CD14-positive monocyte (primary cell): ENCODE measurements around the gene OSCP1. TPM values are rescaled to one million over a fixed set of nuclear protein-coding genes. Genes with fewer than 3 reads are reported as not detected.

Experiments used
- DNase-seq, 3 donors: peaks; one replicate each; pipeline ENCODE4 v3.0.0-alpha.2; 2011 to 2022
- H2AFZ ChIP-seq: 2 replicates; pipeline ENCODE4 v1.6.0; 2012; ENCODE audit warnings: mild to moderate bottlenecking, low read depth, low read length, inconsistent platforms; ENCODE audit not compliant: insufficient read depth, poor library complexity, severe bottlenecking
- H3K27ac ChIP-seq, 2 donors: 1 replicate in 1 of 2; 2 replicates in 1 of 2; pipeline ENCODE4 v1.5.1; 2012 to 2013; ENCODE audit warnings: low read length in 2 of 2, control low read depth in 1 of 2, inconsistent platforms in 1 of 2, low read depth in 1 of 2, mild to moderate bottlenecking in 1 of 2
- H3K27me3 ChIP-seq, 2 donors: one replicate each; pipeline versions ENCODE4 v1.6.0 to v1.6.1; 2011 to 2013; ENCODE audit warnings: low read length in 2 of 2; ENCODE audit not compliant: control insufficient read depth in 2 of 2, insufficient read depth in 2 of 2
- H3K36me3 ChIP-seq, 2 donors: replicated peaks in 1 of 2; 1 replicate in 1 of 2; 2 replicates in 1 of 2; pipeline versions ENCODE4 v1.5.1 to v1.6.1; 2012 to 2013; ENCODE audit warnings: low read length in 2 of 2, control low read depth in 1 of 2, inconsistent platforms in 1 of 2, mild to moderate bottlenecking in 1 of 2; ENCODE audit not compliant: insufficient read depth in 2 of 2, control insufficient read depth in 1 of 2
- H3K4me1 ChIP-seq, 2 donors: 1 replicate in 1 of 2; 2 replicates in 1 of 2; pipeline versions ENCODE4 v1.5.1 to v1.6.1; 2012 to 2013; ENCODE audit warnings: low read length in 2 of 2, control low read depth in 1 of 2, inconsistent platforms in 1 of 2, mild to moderate bottlenecking in 1 of 2, moderate library complexity in 1 of 2; ENCODE audit not compliant: insufficient read depth in 2 of 2, control insufficient read depth in 1 of 2
- H3K4me2 ChIP-seq: replicated peaks from 2 replicates; pipeline ENCODE3; 2012; ENCODE audit warnings: low read length, moderate library complexity, mild to moderate bottlenecking; ENCODE audit not compliant: poor library complexity, severe bottlenecking; ENCODE audit errors: extremely low read depth
- H3K4me3 ChIP-seq, 3 experiments: fragments of 200-600 bp in 1 of 3; sonication (generic) in 1 of 3; replicated peaks in 1 of 3; 1 replicate in 2 of 3; 2 replicates in 1 of 3; pipeline ENCODE4 v1.5.1; 2011 to 2013; ENCODE audit warnings: low read length in 3 of 3, mild to moderate bottlenecking in 3 of 3, control low read depth in 2 of 3, low read depth in 2 of 3, inconsistent platforms in 1 of 3, moderate library complexity in 1 of 3
- H3K79me2 ChIP-seq: 2 replicates; pipeline ENCODE4 v1.6.0; 2012; ENCODE audit warnings: mild to moderate bottlenecking, control low read depth, inconsistent platforms, low read length, moderate library complexity; ENCODE audit not compliant: insufficient read depth
- H3K9ac ChIP-seq: 2 replicates; pipeline ENCODE4 v1.6.0; 2017; ENCODE audit warnings: low read length, mild to moderate bottlenecking; ENCODE audit not compliant: insufficient read depth, poor library complexity, severe bottlenecking
- H3K9me3 ChIP-seq, 2 donors: replicated peaks in 1 of 2; 1 replicate in 1 of 2; 2 replicates in 1 of 2; pipeline versions ENCODE4 v1.5.1 to v1.6.1; 2012 to 2013; ENCODE audit warnings: low read length in 2 of 2, control low read depth in 1 of 2; ENCODE audit not compliant: control insufficient read depth in 1 of 2, insufficient read depth in 1 of 2
- H4K20me1 ChIP-seq: 2 replicates; pipeline ENCODE4 v1.6.0; 2012; ENCODE audit warnings: mild to moderate bottlenecking, low read length, control low read depth, moderate library complexity; ENCODE audit not compliant: insufficient read depth
- H3K27ac Mint-ChIP-seq, 7 donors: one replicate each; pipeline ENCODE4 v1.8.0; 2020; ENCODE audit warnings: mild to moderate bottlenecking in 7 of 7, mixed read lengths in 7 of 7, moderate library complexity in 6 of 7, inconsistent platforms in 2 of 7
- H3K27me3 Mint-ChIP-seq, 3 donors: one replicate each; pipeline ENCODE4 v1.8.0; 2021 to 2022; ENCODE audit warnings: low read depth in 3 of 3, mild to moderate bottlenecking in 3 of 3, mixed read lengths in 3 of 3, moderate library complexity in 3 of 3, inconsistent platforms in 1 of 3
- H3K36me3 Mint-ChIP-seq, 2 donors: one replicate each; pipeline ENCODE4 v1.8.0; 2020; ENCODE audit warnings: mixed read lengths in 2 of 2, inconsistent platforms in 1 of 2, mild to moderate bottlenecking in 1 of 2
- H3K4me1 Mint-ChIP-seq: one replicate; pipeline ENCODE4 v1.8.0; 2020; ENCODE audit warnings: mild to moderate bottlenecking, mixed read lengths
- H3K4me3 Mint-ChIP-seq, 2 donors: one replicate each; pipeline ENCODE4 v1.8.0; 2020; ENCODE audit warnings: mild to moderate bottlenecking in 2 of 2, mixed read lengths in 2 of 2, moderate library complexity in 1 of 2
- H3K9me3 Mint-ChIP-seq, 7 donors: one replicate each; pipeline ENCODE4 v1.8.0; 2020 to 2022; ENCODE audit warnings: mixed read lengths in 7 of 7, mild to moderate bottlenecking in 6 of 7, moderate library complexity in 6 of 7, inconsistent platforms in 2 of 7
- WGBS: methylation state at CpG from one replicate; pipeline ENCODE4 v1.1.5; 2013; ENCODE audit warnings: missing lambda C conversion rate; ENCODE audit not compliant: insufficient coverage; 5-methylcytosine and 5-hydroxymethylcytosine counted together
- intact Hi-C, 2 donors: fragments of 100-400 bp; cut with micrococcal nuclease; formaldehyde crosslinking; loops; one replicate each; pipeline versions ENCODE4 v1.15.0 to v1.15.1; 2023
- polyA plus RNA-seq, 3 donors: library from polyadenylated mRNA; depleted of rRNA in 1 of 3; unstranded in 2 of 3; stranded (reverse) in 1 of 3; fragments of 300-500 nt in 2 of 3; fragments of >200 nt in 1 of 3; fragmentation: Illumina TruSeq in 2 of 3; gene quantifications; 1 replicate in 2 of 3; 2 replicates in 1 of 3; pipeline ENCODE4 v1.2.3, GENCODE V29; 2012 to 2021
- TF ChIP-seq, protein P1 (sequence below): fragments of 200-600 bp; IDR thresholded peaks from one replicate; pipeline ENCODE4 v1.8.0; 2022; ENCODE audit warnings: antibody characterized with exemption, mild to moderate bottlenecking

The OSCP1 gene
- polyA plus RNA-seq, 3 donors: 0.12 to 0.82 TPM; not detected in 1

DNA sequence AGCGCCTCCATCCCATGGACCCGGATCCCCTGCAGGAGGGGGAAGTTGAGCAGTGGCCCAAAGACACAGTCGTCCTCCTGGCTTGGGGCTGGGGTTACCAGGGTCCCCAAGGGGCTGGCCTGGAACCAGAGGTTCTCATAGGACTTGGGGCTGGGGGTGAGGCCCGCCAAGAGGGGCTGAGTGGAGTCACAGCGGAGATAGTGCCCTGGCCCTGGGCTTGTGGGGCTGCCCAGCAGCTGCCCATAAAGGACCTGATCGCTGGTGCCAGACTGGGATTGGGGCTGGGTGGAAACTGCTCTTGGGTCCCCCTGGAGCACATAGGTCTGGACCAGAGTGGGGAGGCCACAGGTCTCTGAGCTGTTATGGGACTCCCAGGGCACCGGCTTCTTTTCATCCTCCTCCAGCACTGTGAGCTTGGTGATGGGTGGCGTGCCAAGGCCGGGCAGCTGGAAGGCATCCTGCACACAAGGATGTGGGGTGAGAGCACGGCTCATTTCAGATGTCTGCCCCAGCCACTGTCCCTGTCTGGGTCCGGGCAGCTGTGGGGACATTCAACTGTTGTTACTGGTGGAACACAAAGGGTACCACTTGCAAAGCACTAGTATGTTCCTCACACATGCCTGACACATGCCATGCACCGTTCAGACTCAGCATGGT, 16.2 kb upstream of the OSCP1 start:
- Histone ChIP-seq H3K4me1 (peaks cover 31 to 33% of the 10 kb centered on the region in 2 donors), H3K79me2 (peaks cover 9% of the 10 kb centered on the region), H4K20me1 (peaks cover 16% of the 10 kb centered on the region), H2AFZ (no peak overlapping the region), H3K4me2 (no peak overlapping the region), H3K9ac (peak overlapping the region; percentile 39), H3K27me3 (no peaks in the 10 kb centered on the region), H3K36me3 (peaks cover 52 to 67% of the 10 kb centered on the region in 2 donors), H3K9me3 (no peaks in the 10 kb centered on the region), H3K27ac (peak overlapping the region; percentile 39 to 99), H3K4me3 (no peak overlapping the region)
- Mint-ChIP-seq H3K36me3 (peaks cover 57 to 70% of the 10 kb centered on the region in 2 donors), H3K4me3 (no peak overlapping the region), H3K27ac (peak overlapping the region in 6 of 7 donors; percentile 68 to 98 (median 88)), H3K4me1 (peaks cover 34% of the 10 kb centered on the region), H3K27me3 (peaks cover 0 to 4% (median 3%) of the 10 kb centered on the region in 3 donors), H3K9me3 (no peaks in the 10 kb centered on the region)
- intact Hi-C loops: no loop called here
- no peak for DNase-seq
- WGBS: 93% methylated on average over 6 of the region's 12 CpGs
- TF ChIP-seq, protein P1, sequence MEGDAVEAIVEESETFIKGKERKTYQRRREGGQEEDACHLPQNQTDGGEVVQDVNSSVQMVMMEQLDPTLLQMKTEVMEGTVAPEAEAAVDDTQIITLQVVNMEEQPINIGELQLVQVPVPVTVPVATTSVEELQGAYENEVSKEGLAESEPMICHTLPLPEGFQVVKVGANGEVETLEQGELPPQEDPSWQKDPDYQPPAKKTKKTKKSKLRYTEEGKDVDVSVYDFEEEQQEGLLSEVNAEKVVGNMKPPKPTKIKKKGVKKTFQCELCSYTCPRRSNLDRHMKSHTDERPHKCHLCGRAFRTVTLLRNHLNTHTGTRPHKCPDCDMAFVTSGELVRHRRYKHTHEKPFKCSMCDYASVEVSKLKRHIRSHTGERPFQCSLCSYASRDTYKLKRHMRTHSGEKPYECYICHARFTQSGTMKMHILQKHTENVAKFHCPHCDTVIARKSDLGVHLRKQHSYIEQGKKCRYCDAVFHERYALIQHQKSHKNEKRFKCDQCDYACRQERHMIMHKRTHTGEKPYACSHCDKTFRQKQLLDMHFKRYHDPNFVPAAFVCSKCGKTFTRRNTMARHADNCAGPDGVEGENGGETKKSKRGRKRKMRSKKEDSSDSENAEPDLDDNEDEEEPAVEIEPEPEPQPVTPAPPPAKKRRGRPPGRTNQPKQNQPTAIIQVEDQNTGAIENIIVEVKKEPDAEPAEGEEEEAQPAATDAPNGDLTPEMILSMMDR: no peak

- WGBS: no CpG with 5 or more reads among the region's 4 CpGs
These were observed 15.6 kb upstream of the OSCP1 start for GRCh38 chr1:36465731-36466369.

More at GRCh38 chr1:36465731-36466369, 15.6 kb upstream of the OSCP1 start:
- H3K36me3 ChIP-seq: peaks cover 54 to 67% of the 10 kb centered on the region in 2 donors
- Mint-ChIP-seq H3K27me3 (peaks cover 0 to 4% (median 3%) of the 10 kb centered on the region in 3 donors), H3K27ac (peak overlapping the region; percentile 10 to 98 (median 96)), H3K9me3 (no peaks in the 10 kb centered on the region), H3K4me3 (no peak overlapping the region), H3K36me3 (peaks cover 61 to 70% of the 10 kb centered on the region in 2 donors), H3K4me1 (peaks cover 34% of the 10 kb centered on the region)
- TF ChIP-seq, protein P1: no peak
- H4K20me1 ChIP-seq: peaks cover 16% of the 10 kb centered on the region
- intact Hi-C loops: loop anchor here in 1 of 2 donors (2.0 kb wide), 1 partner anchor 21 kb away; no protein-coding TSS in a partner anchor
- H3K9ac ChIP-seq: peak overlapping the region; percentile 39
- no peaks in the 10 kb centered on the region for H3K9me3 ChIP-seq
- H3K79me2 ChIP-seq: peaks cover 9% of the 10 kb centered on the region
- H3K27ac ChIP-seq: peak overlapping the region; percentile 39 to 99
- DNase-seq: no peak
- peaks cover 31 to 33% of the 10 kb centered on the region in 2 donors for H3K4me1 ChIP-seq
- no peak overlapping the region for H3K4me3 ChIP-seq
- H3K27me3 ChIP-seq: no peaks in the 10 kb centered on the region
- no peak overlapping the region for H3K4me2 ChIP-seq
- no peak overlapping the region for H2AFZ ChIP-seq
